HTERT RPE-1 (cell line): ENCODE measurements around the gene USP40.

Experiments
- in situ Hi-C: fragments of 300-500 bp; cut with MboI; formaldehyde crosslinking; loops from 4 replicates; pipeline ENCODE4 v1.14.3; 2020; ENCODE audit warnings: low sequenced_read_pairs

The USP40 gene

DNA sequence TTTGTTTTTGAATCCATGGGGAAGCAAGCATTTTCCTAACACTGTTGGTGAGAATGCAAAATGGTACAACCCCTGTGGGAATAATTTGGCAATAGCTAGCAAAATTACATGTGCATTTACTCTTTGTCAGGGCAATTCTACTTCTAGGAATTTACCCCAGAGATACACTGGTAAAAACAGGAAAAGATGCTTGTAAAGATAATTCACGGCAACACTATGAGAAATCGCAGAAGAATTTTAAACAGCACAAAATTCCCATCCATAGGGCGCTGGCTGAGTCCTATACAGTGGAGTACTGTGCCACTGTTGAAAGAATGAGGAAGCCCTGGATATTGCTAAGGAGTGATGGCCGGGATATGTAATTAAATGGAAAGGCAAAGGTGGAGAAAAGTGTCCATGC, 136.5 kb downstream of the USP40 start:
- in situ Hi-C loops, result no loop called here

DNA sequence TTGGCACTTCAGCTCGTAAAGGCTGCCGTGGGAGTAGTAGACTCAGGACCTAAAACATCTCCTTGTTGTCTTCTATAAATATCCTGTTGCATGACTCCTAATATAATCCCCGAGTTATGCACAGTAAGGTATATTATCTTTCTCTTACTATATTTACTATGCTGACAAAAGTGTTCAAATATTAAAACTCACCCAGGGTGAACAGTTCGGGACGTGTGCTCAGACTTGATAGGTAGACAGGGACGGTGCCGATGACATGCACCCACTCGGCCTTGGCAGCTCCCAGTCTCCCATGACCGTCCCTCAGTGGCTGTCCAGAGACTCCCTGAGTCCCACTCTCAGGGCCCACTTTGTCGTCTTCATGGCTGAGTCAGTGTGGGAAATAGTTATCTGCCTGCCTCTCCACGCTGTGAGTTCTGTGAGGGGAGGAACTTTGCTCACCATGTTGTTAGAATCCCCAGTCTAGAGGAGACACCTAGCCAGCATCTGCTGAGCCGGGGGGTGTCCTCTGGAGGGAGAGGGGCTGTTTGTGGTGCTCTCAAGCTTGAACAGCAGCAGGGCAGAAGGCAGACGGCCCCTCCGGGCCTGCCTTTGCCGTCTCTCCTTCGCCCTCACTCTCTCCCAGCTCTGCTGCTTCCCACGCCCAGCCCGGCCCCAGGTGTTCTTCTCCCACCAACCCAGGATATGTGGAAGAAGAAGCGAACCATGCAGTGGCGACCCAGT, 137.2 kb downstream of the USP40 start:
- in situ Hi-C loops, result no loop called here

DNA sequence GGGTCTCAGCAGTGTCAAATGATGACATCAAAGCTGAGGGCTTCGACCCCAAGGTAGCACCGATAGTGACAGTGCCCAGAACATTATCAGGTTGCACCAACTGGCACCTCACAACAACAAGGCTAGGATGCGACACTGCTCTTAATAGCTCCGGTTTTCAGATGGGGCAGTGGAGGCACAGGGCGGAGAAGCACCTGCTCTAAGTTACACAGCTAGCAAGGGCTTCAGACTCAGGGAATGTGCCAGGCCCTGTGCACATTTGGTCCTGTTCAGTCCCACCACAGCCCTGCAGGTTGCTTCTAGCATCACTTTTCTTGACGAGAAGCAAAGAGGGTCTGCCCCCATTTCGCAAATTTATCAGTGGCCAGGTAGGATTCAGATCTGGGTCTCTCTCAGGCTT, 138.1 kb downstream of the USP40 start:
- in situ Hi-C loops, result no loop called here

DNA sequence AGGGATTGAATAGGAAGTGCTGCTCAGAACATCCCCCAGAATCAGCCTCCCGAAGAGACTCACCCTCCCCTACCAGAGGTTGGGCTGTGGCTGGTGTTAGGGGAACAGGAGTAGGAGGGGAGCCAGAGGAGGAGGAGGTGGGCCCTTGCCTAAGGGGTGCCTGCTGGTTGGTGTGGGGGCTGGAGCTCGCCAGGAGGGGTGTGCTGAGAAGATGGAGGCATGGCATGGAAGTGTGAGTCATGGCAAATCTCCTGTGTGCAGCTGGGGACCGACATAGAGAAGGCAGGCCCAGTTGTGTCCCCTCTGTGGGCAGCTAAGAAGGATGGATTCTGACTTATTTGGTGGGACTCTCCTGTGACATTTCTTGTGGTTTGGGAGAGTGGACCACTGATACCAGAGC, 138.6 kb downstream of the USP40 start:
- in situ Hi-C loops, result no loop called here

DNA sequence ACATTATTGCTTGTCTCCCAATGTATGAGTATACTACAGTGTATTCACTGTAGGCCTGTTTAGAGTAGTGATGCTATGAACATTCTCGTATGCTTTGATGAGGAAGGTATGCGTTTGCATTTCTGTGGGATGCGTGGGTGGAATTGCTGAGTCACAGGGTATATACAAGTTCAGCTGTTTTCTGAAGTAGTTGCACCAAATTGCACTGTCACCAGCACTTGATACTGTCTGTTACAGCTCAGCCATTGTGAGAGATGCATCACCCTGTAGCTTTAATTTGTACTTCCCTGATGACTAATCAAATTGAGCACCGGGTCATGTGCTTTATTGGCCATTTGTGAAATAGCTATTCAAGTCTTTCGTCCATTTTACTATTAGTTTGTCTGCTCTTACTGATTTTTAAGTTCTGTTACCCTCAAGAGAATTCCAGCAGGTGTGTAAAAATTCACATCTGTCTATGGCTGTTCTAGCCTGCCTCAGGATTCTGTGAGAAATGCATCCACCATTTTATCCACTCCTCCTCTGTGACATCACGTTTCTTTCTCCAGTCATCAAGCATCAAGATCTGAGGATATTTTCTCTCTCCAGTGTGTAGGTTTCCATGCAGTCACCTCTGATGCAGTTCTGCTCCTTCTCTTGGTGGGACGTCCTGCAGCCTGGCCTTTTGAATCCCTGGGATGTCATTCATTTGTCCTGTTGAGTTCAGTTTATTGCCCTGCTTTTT, 139.8 kb downstream of the USP40 start:
- in situ Hi-C loops, result no loop called here
